ENCODE results near the gene ANKS1B.
"Not testable (repeated sequence)": the region's sequence is repeated elsewhere in the genome, so short reads cannot be mapped to it uniquely, and the experiment has no call there.

Gene ANKS1B

DNA sequence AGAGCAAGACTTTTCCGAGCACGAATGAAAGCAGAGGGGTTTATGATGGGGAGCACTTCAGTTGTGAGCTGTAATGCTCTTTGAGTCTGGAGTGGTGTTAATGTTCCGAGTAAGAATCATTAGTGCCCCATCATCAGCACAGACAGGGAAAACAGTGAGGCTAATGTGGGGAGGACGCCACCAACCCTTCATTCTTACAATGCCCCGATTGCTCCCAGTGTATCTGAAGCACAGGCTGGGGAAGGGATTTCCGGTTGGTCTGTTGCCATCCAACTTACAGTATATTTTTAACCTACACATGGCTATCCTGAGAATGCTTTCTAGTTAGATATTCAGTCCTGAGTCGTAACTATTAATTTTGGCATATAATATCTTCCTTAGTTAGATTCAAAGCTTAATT lies 1198.1 kb downstream of the ANKS1B start:
- peak; percentile 18 to 67 for DNase-seq

- DNase-seq: no peak
Observed at GRCh38 chr12:98783420-98783819, 1201.3 kb downstream of the ANKS1B start.

DNA sequence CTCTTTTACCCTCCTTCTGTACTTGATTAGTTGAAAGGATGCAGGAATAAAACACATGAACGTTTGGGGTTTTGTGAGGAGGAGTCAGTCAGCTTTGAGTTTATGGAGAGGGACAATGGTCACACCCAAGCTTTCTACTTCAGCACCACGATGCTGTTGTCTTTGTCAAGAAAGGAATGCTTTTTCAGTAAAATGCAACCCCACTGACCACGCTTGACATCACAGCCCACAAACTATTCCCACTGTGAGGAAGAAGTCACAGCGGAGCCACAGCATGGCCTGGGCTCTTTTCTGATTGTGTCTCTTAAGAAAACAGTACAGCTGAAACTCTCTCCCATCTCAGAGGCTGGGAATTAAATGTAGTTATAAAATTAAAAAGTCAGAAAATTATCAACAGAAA lies 1204.5 kb downstream of the ANKS1B start:
- no peak for DNase-seq

DNA sequence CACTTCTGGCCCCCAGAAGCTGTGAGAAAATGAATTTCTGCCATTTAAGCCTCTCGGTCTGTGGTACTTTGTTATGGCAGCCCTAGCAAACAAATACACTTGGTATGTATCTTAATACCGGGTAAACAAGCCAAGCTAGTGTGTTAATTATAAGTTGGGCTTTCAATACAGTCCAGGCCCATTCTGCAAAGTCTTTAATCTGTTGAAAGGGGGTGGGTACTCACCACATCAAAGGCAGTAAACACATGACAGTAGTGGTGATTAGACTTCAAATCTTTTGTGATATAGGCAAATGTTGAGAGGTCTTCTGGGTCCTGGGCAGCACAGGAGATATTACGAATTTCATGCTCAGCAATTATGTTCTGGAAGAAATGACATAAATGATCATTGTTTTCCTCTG lies 1211.9 kb downstream of the ANKS1B start:
- DNase-seq: no peak

- DNase-seq: no peak
Observed at GRCh38 chr12:98771811-98772752, 1212.7 kb downstream of the ANKS1B start.

DNA sequence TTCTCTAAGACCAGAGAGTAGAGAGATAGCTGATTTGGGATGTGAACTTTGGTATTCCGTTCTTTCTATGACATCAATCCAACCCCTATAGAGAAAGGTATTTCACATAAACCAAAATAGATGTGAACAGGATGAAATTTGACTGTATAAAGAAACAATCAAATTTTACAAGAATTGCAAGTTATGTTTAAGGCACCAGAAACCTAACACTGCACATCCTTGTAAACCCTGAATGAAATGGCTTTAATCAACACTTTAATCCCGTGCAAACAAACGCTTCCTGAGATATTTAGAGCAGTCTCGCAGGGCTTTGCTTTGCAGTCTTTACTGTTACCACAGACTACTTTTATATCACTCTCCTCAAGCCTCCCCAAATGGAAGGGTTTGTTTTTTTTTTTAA lies 1214.5 kb downstream of the ANKS1B start:
- DNase-seq: no peak

DNA sequence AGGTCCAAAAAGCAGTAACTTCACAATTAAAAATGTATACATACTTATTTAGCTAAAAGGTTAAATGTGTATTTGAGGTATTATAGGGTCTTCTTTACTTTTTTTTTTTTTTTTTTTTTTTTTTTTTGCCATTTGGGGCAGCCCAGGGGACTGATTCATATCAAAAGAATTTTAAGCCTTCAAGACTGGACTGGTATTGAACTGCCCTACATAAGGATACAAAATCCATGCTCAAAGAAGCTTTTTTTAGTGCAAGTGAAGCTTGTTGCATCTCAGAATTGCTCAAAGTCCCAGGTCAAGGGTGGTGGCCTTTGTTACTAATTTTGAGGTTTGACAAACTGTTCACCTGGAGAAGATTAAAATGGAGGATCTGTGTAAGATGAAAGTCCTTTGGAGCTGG lies 1215.7 kb downstream of the ANKS1B start:
- DNase-seq: no peak

GRCh38 chr12:98767248-98767647 lies 1217.5 kb downstream of the ANKS1B start:
- no peak for DNase-seq

DNA sequence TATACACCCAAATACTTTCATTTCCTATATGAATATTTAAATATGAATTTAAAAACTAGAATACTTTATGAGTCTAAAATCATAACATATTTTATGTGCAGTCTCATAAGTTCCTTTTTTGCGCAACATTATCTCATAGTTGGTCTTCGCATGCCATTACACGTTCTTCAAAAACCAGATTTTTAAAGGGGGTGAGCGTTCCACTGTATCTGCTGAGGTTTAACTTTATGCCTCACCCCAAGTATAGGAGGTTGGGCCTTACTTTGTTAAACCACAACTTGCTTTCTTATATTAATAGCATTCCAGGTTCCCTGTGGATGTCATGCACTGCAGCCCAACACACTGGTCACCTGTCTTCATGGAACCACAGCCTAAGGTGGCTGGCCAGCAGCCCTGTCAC lies 1221.1 kb downstream of the ANKS1B start:
- no peak for DNase-seq

DNA sequence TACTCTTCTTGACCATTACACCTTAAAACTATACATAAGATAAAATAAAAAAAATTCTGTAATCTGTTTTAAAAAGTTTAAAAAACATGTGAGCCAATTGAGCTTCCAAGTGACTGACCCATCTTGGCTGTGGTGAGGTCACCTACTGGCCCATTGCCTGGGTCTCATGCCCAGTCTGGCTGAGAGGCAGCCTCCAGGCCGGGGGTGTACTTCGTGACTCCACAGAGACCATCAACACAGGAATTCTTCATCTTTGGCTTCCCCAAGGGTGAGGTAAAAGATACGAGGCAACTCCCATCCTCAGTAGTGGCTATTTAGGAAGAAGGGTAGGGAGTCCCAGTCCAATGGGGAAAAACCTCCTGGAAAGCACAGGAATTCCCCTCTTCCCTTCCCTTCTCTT lies 1226.4 kb downstream of the ANKS1B start:
- DNase-seq: no peak

DNA sequence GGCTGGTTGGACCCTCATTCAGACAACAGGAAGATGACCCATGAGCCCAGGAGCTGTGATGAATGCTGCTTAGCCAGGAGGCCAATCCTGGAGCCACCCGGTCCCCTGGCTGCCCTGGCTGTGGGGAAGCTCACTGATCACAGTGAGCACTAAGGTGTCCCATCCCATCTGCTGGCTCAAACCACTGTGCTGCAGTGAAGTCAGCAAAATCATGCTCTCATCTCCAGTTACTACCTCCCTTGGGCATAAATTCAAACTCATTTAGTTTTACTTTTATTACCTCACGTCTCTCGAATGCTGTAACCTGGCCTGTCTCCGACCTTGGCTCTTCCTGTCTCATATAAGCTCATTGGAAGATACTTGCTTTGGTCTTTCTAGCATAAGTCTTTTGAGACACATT lies 1227.3 kb downstream of the ANKS1B start:
- DNase-seq: no peak

GRCh38 chr12:98755855-98756254 lies 1228.9 kb downstream of the ANKS1B start:
- not testable (repeated sequence) for DNase-seq

DNA sequence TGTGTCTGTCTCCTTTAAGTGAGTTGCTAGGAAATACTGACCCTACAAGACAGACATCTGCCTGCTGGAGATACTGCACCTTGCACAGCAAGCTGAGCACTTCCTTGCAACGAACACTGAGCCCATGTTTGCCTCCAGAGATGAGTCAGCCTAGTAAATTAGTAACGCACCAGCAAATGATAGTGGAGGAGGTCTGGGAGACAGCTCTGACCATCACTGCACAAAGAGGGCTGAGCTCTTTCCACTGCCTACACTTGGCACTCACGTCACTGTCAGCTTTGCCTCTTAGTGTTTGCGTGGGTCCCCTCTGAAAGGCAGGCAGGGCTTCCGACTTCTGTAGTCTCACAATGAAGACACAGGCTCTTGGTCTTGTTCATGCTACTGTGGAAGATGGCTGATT lies 1230.6 kb downstream of the ANKS1B start:
- DNase-seq: no peak

GRCh38 chr12:98752726-98753125 lies 1232.0 kb downstream of the ANKS1B start:
- DNase-seq: no peak

DNA sequence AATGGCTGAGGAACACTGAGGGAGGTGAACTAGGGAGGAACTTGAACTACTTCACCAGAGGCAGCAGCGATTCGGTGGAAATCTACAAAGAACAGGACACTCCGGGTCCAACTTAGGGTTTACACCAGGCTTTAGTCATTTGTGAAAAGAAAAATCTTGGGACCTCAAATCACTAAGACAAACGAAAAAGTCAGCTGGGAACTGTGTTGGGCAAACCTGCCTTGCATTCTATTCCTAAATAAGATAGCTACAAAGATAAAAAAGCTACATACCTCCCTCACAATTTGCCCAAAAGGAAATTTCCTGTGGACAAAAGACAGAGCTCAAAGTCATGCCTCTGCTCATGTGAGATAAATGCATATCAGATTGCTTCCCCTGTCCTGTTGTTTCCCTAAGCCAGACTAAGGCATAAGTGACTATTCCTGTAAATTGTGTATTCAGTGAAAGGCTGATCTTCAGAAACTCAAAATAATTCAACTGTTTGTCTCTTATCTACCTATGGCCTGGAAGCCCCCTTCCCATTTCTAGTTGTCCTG lies 1233.1 kb downstream of the ANKS1B start:
- DNase-seq: no peak

- no peak for DNase-seq
Observed at GRCh38 chr12:98750511-98750910, 1234.2 kb downstream of the ANKS1B start.

- DNase-seq: no peak
Observed at GRCh38 chr12:98748463-98748862, 1236.3 kb downstream of the ANKS1B start.

DNA sequence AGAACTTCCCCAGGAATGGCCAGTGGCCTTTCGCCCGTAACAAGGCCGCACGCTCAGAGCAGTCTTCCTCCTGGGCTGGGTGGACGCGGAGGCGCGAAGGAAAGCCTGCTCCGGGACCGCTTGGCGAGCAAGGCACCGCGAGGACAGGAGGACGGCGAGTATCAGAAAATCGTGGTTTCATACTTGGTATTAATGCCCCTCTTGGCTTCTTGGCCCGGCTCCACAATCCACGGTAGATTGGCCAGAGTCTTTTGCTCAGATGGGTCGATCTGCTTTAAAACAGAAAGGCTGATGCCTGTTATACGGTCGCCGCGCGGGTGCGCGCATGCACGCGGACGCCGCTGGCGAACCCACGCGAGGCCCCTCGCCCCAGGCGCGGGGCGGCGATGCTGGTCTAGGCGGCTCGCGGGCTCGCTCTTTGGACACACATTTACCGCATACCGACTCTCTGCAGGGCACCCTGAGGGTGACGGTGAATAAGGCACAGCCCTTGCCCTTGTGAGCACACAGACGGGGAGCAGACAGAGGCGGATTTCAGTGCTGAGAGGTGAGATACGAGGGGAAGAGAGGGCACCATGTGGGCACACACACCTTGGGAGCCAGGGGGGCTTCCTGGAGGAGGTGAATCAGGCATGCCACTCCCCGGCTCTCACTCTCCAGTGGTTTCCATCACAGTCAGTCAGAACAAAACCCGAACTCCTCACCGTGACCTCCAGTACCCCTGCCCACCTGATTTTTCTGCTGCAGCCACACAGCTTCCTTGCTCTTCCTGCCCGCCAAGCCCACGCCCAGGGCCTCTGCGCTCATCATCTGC lies 1239.0 kb downstream of the ANKS1B start:
- no peak for DNase-seq

- DNase-seq: no peak
Observed at GRCh38 chr12:98744680-98745079, 1240.1 kb downstream of the ANKS1B start.

- no peak for DNase-seq
Observed at GRCh38 chr12:98743362-98743953, 1241.3 kb downstream of the ANKS1B start.

DNA sequence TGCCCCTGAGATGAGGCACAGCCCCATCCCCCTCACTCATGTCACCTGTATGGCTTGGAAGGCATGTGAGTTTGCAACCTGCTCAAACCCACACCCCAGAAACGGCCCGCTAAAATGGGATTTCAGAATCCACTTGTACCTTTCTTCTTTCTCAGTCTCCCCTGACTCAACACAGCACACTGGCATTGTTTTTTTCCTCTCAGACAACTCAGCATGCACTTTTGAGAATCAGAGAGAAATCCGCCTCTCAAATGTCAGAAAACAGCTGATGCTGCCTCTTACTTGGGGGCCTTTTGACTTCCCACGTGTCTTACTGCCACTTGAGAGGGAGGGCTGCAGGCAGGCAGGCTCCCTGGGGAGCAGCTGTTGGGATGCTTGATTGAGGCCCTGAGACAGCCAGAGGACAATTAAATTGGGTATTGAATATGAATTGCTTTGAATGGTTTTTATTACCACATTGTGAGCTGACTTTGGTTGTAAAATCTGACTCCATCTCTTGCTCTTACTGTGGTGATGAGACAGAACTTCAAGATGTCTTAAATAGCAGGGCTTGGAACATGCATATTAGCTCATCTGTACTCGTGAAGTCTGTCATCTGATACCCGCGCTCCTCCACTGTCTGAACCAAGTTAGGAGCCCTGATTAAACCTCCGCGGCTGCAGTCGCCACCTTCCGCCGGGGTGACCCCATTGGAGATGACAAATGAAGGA lies 1243.0 kb downstream of the ANKS1B start:
- DNase-seq: peak; percentile 90 to 93

DNA sequence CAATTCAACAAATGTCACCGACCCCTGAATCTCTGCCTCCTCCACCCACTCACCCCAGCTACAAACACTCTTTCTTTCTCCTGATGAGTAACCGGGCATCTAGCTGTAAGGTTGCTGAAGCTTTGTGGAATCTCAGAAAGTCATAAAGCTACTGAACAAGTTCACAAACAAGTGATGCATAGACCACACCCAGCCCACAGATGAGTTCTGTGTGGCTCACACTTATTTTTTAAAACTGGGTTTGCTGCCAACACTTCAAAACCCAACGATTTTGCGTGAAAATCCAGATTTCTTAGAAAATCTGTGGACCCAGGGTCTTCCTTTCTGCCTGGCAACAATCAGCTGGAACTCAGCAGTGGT lies 1243.6 kb downstream of the ANKS1B start:
- DNase-seq: no peak

GRCh38 chr12:98740751-98741150 lies 1244.0 kb downstream of the ANKS1B start:
- DNase-seq: no peak
